Stimulated activated CD4-positive, alpha-beta T cell treated with anti-CD3 and anti-CD28 coated beads, Interleukin-2, amount 100 ng/mL, for 48 hours (primary cell): ENCODE measurements around the gene ZNF292.
"Not testable (repeated sequence)": the region's sequence is repeated elsewhere in the genome, so short reads cannot be mapped to it uniquely, and the experiment has no call there.

ENCODE experiments used
- DNase-seq, 2 donors: peaks; one replicate each; pipeline ENCODE4 v3.0.0-alpha.2; 2020

ZNF292 gene

GRCh38 chr6:87220997-87221396 is 65.6 kb downstream of the ZNF292 start:
- DNase-seq, result no peak

- no peak for DNase-seq
Measured at GRCh38 chr6:87222676-87223075, 67.3 kb downstream of the ZNF292 start.

GRCh38 chr6:87224971-87225370 is 69.6 kb downstream of the ZNF292 start:
- DNase-seq, result no peak

GRCh38 chr6:87225511-87225910 is 70.1 kb downstream of the ZNF292 start:
- no peak for DNase-seq

- no peak for DNase-seq
Measured at GRCh38 chr6:87225937-87226336, 70.6 kb downstream of the ZNF292 start.

GRCh38 chr6:87230801-87231200 is 75.4 kb downstream of the ZNF292 start:
- no peak for DNase-seq

GRCh38 chr6:87237804-87238203 is 82.4 kb downstream of the ZNF292 start:
- no peak for DNase-seq

GRCh38 chr6:87239098-87239635 is 83.8 kb downstream of the ZNF292 start:
- not testable (repeated sequence) for DNase-seq

GRCh38 chr6:87241304-87241703 is 85.9 kb downstream of the ZNF292 start:
- no peak for DNase-seq

GRCh38 chr6:87242311-87242710 is 86.9 kb downstream of the ZNF292 start:
- DNase-seq, result no peak

GRCh38 chr6:87243812-87244211 is 88.4 kb downstream of the ZNF292 start:
- DNase-seq, result no peak

- no peak for DNase-seq
Measured at GRCh38 chr6:87244380-87244779, 89.0 kb downstream of the ZNF292 start.

- DNase-seq, result no peak
Measured at GRCh38 chr6:87250019-87250418, 94.7 kb downstream of the ZNF292 start.

- no peak for DNase-seq
Measured at GRCh38 chr6:87251225-87251624, 95.9 kb downstream of the ZNF292 start.

- no peak for DNase-seq
Measured at GRCh38 chr6:87251725-87252124, 96.4 kb downstream of the ZNF292 start.

- no peak for DNase-seq
Measured at GRCh38 chr6:87257046-87257445, 101.7 kb downstream of the ZNF292 start.

GRCh38 chr6:87257565-87257964 is 102.2 kb downstream of the ZNF292 start:
- no peak for DNase-seq

GRCh38 chr6:87257975-87258374 is 102.6 kb downstream of the ZNF292 start:
- DNase-seq, result no peak

- no peak for DNase-seq
Measured at GRCh38 chr6:87259791-87260190, 104.4 kb downstream of the ZNF292 start.

GRCh38 chr6:87261534-87261933 is 106.2 kb downstream of the ZNF292 start:
- no peak for DNase-seq

- DNase-seq, result no peak
Measured at GRCh38 chr6:87264481-87264880, 109.1 kb downstream of the ZNF292 start.

- DNase-seq, result no peak
Measured at GRCh38 chr6:87274660-87275274, 119.4 kb downstream of the ZNF292 start.

- DNase-seq, result no peak
Measured at GRCh38 chr6:87276624-87277023, 121.3 kb downstream of the ZNF292 start.

GRCh38 chr6:87277123-87277522 is 121.8 kb downstream of the ZNF292 start:
- no peak for DNase-seq

GRCh38 chr6:87279196-87279595 is 123.8 kb downstream of the ZNF292 start:
- DNase-seq, result no peak
